B cell (primary cell): ENCODE results near the gene MND1.

Experiments used
- CTCF ChIP-seq: fragments of 200-600 bp; IDR thresholded peaks from one replicate; pipeline ENCODE4 v1.8.0; 2022; ENCODE audit warnings: antibody characterized with exemption, mild to moderate bottlenecking
- EZH2 ChIP-seq: IDR thresholded peaks from 2 replicates; pipeline ENCODE4 v1.6.1; 2012; ENCODE audit warnings: borderline replicate concordance, low read depth, mild to moderate bottlenecking, moderate library complexity, low read length; ENCODE audit not compliant: insufficient read depth, poor library complexity, severe bottlenecking

- TF ChIP-seq CTCF (no peak), EZH2 (no peak)
Observed at GRCh38 chr4:153420361-153420760, 75.9 kb downstream of the MND1 start.
